Metanephros (tissue), 2 donors: ENCODE data around the gene TRIM64C. TPM values are rescaled to one million over a fixed set of nuclear protein-coding genes. Genes with fewer than 3 reads are reported as not detected.

Source experiments
- small RNA-seq: library from RNA; depleted of rRNA; stranded (forward); fragments of <200 nt; gene quantifications from one replicate; pipeline ENCODE3, GENCODE V24; 2014; ENCODE audit warnings: low replicate concordance
- total RNA-seq: library from RNA; depleted of rRNA; stranded (reverse); fragments of >200 nt; gene quantifications from one replicate; pipeline ENCODE4 v1.2.3, GENCODE V29; 2014

The TRIM64C gene
- total RNA-seq = not detected

GRCh38 chr11:49059012-49059411 lies at the start of gene TRIM64C:
TSS of gene TRIM64C (minus strand) at chr11:49059112. CDS start at chr11:49059112, 0 bp downstream.

GRCh38 chr11:49028523-49028922 lies 30.4 kb downstream of the TRIM64C start, which contains the start of gene TRIM49B:
TSS of gene TRIM49B (plus strand) at chr11:49028823. CDS start at chr11:49031600, 2,777 bp downstream.

Small RNAs within 50 kb of the gene (small RNA-seq; reads per million reads assigned to genes)
- gene AC084851.1 = not detected

Other genes with a start within 250 kb of the TRIM64C start
- gene TRIM51G, start 75.2 kb downstream of the TRIM64C start, total RNA-seq = not detected
- gene TRIM49B, start 30.3 kb downstream of the TRIM64C start, total RNA-seq = not detected
- 9.9 TPM for gene FOLH1, start 149.5 kb upstream of the TRIM64C start, total RNA-seq